COLO829 (cell line): Measurements from ENCODE around the gene HELZ.
A peak's percentile ranks its signal among the peaks of the same experiment; 100 is the strongest.

Experiments used
- DNase-seq: peaks from one replicate; pipeline ENCODE4 v3.0.0; 2012; ENCODE audit warnings: low spot score

Gene HELZ

DNA sequence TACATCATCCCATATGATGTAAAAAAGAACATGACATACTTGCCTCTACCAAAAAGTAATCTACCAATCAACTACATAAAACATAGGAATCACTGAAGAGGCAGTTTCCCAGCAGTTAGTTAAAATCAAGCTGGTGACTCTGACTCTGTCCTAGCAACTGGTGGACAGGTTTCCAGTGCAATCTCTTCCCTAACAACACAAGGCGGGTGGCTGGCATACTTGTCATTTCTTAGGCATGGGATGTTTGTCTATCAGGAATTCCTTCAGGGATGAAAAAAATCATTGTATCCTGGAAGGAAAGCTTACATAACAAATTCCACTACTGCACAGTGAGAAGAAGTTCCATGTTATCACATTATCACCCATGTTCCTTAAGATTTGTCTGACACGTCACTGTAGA is 50.9 kb downstream of the HELZ start:
- peak; percentile 68 for DNase-seq

DNA sequence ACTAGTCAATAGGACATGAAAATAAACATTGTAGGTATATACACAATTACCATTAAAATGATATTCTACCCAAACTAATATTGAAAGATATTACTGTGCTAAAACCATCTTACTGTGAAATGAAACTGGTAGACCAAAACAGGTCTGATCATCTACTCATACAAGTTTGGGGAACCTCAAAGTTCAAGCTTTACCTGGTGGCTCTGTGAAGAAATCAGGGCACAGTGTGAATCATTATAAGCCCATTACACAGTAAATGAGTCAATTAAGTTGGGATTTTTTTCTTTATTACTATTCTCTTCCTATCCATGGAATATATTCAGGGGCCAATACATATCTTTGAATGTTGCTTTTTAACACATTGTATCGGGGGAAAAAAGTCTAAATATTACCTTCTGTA is 57.1 kb downstream of the HELZ start:
- no peak for DNase-seq

DNA sequence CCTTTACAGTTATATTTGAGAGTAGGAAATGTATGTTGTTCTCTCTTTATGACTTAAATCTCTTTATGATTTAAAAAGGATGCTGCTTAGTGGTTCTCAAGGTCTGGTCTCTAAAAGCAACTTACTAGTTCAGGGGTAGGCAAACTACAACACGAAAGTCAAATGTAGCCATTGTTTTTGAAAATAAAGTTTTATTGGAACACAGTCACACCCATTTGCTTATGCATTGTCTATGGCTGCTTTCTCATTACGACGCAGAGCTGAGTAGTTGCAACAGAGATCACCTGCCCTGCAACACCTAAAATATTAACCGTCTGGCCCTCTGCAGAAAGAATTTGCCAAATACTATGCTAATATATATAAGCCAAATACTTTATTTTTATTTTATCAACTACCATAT is 58.2 kb downstream of the HELZ start:
- DNase-seq, result no peak

DNA sequence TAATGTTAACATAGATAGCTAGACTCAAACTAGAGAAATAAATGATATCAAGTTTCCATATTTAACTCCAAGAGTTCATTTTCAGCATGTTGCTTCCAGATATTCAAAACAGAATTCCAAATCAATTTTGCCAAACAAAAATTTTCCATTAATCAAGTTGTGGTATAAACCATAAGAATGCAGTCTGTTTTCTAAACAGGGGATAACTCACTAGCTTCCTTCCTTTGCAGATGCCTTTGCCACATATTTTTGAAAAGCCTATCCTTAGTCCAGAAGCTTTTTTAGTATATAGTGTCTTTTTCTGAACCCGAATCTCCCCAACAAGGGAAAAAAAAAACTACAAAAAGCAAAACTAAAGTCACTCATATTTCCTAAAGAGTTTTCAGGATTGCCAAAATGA is 61.5 kb downstream of the HELZ start:
- no peak for DNase-seq

DNA sequence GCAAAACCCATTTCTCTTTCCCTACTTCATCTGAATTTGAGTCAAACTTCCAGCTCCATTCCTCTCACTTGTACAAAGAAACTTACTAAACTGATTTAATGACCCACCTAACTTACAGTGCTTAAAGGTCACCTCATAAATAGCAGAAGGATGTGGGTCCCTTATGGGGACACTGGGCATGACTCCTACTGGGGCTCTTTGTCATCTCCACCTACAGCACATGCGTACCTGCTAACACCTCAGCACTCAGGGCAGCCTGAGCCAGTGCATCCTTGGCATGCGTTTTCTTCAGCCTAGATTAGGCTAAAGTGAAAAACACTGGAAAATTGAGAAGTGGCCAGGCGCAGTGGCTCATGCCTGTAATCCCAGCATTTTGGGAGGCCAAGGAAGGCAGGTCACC is 63.2 kb downstream of the HELZ start:
- DNase-seq, result no peak

DNA sequence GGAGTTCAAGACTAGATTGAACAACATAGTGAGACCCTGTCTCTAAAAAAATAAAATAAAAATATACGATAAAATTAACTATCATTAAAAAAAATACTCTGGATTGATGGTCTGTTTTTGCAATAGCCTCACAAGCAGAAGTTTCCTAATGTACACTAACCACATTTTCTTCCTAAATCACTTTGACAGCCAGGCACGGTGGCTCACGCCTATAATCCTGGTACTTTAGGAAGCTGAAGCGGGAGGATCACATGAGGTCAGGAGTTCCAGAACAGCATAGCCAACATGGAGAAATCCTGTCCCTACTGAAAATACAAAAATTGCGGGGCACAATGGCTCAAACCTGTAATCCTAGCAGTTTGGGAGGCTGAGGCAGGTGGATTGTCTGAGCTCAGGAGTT is 64.7 kb downstream of the HELZ start:
- no peak for DNase-seq

DNA sequence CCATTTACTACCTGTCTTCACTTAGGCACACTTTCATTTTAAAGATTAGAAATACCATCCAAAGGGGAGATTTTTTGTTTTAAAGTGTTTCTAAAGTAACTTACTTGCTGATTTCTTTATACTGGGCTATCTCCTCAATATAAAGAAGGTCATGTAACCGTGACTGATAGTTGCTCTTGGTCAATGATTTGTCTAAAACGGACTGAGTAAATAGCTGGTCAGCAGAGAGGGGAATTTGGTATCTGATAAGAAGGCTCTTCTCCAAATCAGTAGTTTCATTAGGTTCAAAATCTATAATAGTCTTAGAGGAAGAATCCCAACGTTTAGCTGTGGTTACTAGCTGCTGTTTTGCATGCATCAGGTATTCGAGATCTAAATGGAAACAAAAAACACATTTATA is 66.4 kb downstream of the HELZ start:
- DNase-seq, result no peak

DNA sequence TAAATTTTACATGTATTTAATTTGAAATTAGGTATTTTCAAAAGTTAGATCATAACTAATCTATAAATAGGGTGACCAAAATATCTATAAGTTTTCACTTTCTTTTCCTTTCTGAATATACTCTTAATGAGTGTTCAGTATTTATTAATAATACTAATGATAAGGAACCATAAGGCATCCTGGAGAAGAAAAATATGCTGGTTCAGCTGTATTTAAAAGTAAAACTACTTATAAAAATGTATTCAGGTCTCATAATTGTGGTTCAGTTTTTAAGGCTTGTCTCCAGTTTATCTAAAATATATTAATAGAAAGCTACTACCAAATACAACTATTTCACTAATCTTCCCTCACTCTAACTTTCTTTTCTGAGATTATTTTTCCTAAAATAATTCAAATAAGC is 67.3 kb downstream of the HELZ start:
- no peak for DNase-seq

DNA sequence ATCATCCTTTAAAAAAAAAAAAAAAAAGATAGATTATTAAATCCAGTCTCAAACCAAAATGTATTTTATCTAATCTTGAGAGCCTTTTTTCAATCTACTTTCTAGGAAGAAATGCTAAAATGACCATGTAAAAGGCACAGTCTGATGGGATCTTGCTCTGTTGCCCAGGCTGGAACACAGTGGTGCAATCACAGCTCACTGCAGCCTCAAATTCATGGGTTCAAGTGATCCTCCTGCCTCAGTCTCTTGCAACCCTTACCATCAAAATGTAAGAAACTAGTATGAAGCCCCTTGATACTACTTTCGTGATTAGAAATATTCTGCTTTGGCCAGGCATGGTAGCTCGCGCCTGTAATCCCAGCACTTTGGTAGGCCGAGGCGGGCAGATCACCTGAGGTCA is 70.8 kb downstream of the HELZ start:
- DNase-seq, result no peak

DNA sequence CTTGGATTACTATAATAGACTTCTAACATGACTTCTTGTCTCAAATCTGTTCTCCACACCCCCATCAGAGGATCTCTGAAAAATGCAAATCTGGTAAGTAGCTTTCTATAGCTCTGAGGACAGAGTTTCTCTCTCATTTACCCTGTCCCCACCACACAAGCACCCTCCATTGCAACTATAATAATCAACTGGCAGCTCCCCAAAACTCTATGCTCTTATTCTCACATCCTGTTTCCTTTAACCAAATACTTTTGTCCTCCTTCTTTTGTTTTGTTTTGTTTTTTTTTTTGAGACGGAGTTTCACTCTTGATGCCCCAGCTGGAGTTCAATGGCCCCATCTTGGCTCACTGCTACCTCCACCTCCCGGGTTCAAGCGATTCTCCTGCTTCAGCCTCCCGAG is 73.4 kb downstream of the HELZ start:
- DNase-seq, result no peak

DNA sequence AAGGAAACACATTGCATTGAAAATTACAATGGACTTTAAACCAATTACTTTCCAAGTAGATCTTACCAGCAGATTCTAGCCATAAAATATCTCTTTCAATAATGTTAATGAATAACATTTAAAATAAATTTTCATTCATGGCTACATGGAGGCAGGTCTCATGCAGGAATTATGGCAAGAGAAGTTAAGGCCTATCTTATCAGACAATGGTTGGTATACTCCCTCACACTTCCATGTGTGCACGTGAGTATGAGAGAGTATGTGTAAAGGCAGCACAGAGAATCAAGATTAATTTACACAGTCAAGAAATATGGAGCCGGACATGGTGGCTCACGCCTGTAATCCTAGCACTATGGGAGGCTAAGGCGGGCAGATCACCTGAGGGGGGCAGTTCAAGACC is 76.5 kb downstream of the HELZ start:
- no peak for DNase-seq

DNA sequence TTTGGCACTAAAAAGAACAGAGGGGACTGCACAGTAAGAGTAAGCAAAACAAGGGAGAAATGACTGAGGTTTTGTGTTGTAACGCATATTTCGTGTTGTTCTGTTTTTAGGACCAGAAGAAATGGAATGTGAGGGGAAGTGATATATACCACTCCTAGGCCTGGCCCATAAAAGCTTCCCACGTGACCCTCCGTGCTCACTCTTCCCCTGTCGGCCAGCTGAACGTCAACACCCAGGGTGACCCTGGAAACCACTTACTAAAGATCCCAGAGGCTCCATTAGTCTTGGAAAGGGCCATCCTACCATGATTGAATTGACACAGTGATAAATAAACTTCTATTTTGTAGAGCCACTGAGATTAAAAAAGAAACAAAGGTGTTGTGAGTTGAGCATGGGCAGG is 79.8 kb downstream of the HELZ start:
- no peak for DNase-seq

DNA sequence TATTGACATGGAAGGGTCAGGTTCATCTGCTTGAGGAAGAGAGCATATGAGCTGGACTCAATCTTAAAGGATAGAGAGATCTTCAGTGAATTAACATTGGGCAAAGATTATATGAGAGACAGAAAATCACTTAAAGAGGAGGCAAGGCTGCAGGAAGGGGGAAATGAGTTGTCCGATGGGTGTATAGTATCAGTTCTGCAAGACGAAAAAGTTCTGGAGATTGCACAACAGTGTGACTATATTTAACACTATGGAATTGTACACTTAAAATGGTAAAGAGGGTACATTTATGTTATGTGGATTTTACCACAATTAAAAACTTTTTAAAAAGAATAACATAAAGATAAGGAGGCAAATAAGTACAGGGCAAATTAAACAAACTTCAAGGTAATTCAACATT is 80.7 kb downstream of the HELZ start:
- DNase-seq, result no peak

DNA sequence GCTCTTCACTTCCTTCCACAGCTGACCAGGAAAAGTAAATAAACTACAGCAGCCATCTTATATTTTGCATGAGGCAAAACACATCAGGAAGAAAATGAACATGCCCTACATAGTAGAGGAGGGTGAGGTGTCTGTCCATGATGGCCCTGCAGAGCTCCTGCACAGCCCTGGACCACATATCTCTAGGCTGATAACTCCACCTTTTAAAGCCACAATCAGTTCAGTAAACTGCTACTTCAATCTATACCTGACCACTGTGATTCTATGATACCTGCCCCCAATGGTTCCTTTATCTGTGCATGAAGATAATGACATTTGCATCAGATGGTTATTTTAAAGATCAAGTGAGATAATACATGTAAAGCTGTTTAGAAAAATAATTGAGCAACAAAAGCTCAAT is 82.2 kb downstream of the HELZ start:
- DNase-seq, result no peak

DNA sequence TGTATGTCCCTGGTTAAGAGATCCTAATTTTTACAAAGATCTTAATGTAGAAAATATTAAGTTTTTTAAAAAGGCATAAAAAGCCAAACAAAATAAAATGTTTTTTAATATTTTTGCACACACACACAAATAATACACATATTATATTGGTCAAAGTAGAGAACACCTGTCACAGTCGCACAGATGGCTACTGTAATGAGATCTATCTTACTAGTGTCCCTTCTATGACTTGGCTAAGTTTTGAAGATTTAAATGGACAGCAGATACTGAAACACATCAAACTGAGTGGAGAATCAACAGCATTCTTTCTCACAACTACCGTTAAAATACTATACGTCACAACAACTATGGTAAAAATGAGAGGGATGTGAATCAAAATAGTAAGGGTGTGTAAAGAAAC is 83.4 kb downstream of the HELZ start:
- DNase-seq, result no peak

DNA sequence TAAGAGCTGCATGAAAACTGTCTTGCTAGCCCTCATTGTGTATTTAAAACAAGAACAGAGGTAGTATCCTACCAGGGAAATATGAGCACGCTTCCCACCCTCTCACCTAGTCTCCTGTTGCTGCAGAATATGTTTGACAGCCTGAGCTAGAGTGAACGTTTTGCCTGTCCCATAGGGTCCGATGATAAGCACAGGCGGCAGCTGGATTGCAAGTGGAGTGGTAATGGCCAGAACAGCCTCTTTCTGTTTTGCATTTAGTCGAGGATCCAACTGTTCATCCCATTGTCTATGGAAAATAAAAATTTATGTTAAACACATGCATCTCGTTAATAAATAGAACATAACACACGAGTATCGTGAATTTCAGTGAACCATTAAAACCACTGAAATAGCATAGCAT is 84.2 kb downstream of the HELZ start:
- DNase-seq, result no peak

DNA sequence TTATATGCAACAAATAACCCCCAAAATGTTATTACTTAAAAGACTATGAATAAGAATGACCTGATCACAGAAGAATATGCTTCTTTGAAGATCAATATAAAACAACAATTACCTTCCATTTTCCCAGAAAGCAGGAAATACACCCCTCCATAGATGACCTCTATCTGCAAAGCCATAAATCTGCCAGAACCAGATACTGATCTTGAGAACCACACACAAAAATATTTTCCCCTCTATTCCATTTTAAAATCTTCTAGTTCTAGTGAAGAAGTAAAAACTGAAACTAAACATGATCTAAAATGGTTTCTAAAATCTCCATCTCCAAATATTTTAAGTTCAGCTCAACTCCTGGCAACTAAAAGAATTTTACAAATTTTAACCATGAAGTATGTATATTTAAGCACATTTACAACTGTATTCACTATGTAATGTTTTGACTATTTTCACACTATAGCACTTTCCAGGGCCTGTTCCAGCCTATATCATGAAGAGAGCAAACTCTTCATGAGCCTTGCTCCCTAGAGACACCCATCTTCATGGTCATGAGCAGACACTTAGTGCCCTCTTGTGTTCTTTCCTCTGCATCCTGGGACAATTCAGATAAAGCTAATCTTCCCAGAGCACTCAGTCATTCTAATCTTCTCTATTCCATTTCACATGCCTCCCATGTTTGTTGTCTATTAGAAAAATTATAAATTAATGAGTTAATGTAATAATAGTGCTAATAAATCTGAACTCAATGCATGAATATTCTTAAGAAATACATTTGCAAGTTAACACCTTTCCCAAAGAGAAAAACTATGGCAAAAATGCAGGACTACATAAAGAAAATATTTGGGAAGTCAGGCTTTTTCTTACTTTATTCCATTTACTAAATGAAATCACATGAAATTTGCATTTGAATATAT is 87.0 kb downstream of the HELZ start:
- peak; percentile 12 for DNase-seq

DNA sequence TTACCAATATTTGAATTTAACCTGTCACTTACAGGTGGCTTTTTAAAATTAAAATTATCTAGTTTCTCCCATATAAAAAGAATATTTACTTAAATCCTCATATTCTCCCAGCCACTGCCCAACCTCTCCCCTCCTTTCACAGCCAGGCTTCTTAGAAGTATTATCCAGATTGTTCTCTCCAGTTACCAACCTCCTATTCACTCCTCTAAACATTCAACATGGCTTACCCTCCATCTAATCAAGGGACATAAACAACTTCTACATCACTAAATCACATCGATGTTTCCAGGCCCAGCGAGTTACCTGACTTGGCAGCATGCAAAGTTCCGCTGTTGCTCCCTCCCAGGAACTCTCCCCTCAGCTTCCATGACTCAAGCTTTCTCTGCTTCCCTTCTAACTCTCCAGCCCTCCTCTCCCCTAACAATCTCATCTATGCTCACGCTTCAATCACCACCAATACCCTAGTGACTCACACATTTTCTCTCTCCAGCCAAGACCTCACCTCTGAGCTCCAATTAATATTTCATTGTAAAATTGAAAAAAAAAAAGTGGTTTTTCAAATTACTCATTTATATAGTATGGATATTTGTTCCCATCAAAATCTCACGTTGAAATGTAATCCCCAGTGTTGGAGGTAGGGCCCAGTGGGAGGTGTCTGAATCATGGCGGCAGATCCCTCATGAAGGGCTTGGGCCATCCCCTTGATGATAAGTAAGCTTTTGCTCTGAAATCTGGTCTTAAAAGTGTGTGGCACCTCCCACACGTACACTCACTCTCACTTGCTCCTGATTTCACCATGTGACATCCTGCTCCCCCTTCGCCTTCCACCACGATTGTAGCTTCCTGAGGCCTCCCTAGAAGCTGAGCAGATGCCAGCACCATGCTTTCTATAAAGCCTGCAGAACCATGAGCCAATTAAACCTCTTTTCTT is 88.5 kb downstream of the HELZ start:
- DNase-seq, result no peak

DNA sequence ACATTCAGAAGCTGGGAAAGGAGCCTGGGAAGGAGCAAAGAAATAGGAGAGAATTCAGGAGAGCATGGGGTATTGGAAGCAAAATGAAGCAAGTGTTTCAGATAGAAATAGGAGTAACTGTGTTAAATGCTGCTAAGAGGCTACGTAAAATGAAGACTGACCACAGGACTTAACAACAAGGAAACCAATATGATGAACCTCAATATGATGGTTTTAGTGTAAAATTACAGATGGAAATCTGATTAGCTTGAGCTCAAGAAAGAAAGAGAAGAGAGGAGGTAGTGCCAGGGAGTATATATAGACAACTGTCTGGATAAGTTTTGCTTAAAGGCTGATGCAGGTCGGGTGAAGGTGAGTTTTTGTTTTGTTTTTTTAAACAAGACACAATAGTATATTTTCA is 92.2 kb downstream of the HELZ start:
- no peak for DNase-seq

DNA sequence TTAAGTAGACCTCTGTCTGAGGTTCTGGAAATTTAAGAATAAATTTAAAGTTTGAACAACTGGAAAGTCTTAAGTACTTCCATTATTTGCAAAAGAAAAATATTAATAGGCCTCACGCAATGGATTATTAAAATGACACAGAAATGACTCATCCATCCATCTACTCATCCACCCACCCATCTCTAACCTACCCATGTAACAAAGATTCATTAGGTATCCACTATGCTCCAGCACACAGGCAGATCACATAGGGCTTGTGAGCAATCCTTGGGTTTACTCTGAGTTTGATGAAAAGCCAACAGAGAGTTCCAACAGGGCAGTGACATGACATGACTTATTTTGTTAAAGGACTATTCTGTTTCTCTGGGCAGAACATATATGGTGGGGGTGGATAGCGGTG is 93.3 kb downstream of the HELZ start:
- peak; percentile 88 for DNase-seq

DNA sequence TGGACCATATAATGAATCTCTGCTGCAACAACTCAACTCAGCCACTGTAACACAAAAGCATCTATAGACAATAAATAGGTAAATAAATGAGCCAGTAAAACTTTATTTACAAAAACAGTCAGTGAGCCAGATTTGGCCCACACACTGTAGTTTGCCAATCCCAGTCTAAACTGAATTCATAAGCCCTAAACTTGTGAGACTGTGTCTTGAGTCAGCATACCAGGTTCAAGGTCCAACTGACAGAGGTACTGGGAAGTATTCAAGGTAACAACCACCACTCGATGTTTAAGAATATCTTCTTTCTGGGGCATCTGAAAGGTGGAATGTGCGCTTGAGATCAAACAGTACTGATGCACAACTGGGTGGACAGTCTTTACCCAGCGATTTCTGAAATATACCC is 94.2 kb downstream of the HELZ start:
- no peak for DNase-seq

DNA sequence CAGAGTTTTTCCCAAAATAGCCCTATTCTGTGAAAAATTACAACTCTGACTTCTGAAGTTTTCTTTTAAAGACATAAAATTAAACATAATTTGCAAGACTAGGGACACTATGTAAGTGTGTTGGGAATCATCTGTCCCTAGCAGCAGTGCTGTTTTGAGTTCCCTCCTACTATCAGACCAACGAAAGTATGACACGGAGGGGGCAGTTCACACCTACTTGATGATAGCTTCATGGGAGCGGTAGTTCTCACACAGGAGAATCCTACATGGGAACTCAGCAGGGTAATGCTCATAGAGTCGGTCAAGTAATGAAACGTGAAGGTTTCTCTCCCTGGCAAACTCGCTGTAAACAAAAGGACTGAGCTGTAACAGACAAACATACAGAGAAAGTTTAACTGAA is 96.6 kb downstream of the HELZ start:
- DNase-seq, result no peak

DNA sequence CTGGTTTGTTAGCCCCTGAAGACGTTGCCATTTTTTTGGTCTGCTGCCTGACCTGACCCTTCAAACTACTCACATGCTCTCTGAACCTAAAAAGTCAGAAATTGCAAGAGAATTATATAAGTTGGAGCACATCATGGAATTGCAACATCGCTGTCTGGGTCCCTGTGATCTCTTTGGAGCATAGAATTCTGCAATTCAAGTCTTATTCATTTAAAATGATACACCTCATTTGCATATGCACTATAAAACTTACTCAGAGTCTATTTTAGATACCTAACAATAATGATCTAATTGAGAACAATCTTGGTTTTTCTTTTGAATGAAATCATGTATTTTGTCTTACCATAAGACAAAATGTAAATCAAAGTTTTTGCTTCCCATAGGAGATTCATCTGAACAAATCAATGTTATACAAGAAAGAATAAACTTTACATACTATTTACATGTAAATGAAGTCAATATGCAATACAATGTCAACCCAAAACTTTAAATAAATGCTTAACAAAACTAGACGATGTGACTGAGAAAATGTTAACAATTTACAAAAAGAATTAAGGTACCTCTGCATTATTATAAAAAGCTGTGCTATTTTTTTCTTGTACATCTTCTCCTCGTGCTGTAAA is 99.7 kb downstream of the HELZ start:
- DNase-seq, result no peak
